ENCODE results near the gene NSMF.
"Not testable (repeated sequence)": the region's sequence is repeated elsewhere in the genome, so short reads cannot be mapped to it uniquely, and the experiment has no call there.

NSMF gene

DNA sequence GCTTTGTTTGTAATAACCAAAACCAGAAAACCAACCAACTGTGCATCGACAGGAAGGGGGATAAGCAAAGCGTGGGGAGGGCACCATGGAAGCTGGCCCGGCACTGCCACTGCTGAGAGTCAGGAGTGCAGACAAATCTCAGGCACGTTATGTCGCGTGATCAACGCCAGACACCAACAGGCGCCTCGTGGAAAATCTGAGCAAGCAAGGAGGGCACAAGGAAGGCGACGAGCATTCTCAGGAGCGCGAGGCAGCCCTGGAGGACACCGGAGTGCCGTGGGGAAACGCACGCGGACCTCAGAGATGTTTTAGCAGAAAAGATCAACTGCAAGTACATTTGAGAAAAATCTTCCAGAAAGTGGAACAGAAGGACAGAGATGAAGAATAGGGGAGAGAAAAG, 15.1 kb upstream of the NSMF start:
- H3K27ac ChIP-seq (ENCODE audit: low read length), result no peak overlapping the region
- H3K4me2 ChIP-seq (ENCODE audit: low read length), result no peak overlapping the region
- no peaks in the 10 kb centered on the region for H3K27me3 ChIP-seq (ENCODE audit: low read depth, low read length)
- no peak for TF ChIP-seq EZH2phosphoT487 (IDR thresholded peaks at IDR 0.05; ENCODE audit: low read depth)
- TF ChIP-seq, protein P1, sequence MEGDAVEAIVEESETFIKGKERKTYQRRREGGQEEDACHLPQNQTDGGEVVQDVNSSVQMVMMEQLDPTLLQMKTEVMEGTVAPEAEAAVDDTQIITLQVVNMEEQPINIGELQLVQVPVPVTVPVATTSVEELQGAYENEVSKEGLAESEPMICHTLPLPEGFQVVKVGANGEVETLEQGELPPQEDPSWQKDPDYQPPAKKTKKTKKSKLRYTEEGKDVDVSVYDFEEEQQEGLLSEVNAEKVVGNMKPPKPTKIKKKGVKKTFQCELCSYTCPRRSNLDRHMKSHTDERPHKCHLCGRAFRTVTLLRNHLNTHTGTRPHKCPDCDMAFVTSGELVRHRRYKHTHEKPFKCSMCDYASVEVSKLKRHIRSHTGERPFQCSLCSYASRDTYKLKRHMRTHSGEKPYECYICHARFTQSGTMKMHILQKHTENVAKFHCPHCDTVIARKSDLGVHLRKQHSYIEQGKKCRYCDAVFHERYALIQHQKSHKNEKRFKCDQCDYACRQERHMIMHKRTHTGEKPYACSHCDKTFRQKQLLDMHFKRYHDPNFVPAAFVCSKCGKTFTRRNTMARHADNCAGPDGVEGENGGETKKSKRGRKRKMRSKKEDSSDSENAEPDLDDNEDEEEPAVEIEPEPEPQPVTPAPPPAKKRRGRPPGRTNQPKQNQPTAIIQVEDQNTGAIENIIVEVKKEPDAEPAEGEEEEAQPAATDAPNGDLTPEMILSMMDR (IDR thresholded peaks at IDR 0.05; ENCODE audit: low read depth, low read length), result no peak
- no peaks in the 10 kb centered on the region for H3K36me3 ChIP-seq (replicated peaks; ENCODE audit: low read depth, low read length)
- H3K4me1 ChIP-seq (ENCODE audit: low read length), result no peaks in the 10 kb centered on the region
- H3K9me3 ChIP-seq (ENCODE audit: insufficient read depth, low read length), result no peaks in the 10 kb centered on the region; the same call in 1 of the 2 replicates
- H4K20me1 ChIP-seq (ENCODE audit: insufficient read depth, low read length), result no peaks in the 10 kb centered on the region
- no peak overlapping the region for H3K9ac ChIP-seq (ENCODE audit: low read length)
- H2AFZ ChIP-seq (ENCODE audit: low read depth, low read length), result no peak overlapping the region
- no peak overlapping the region for H3K4me3 ChIP-seq (ENCODE audit: low read length)
- H3K79me2 ChIP-seq (ENCODE audit: low read length), result no peaks in the 10 kb centered on the region

DNA sequence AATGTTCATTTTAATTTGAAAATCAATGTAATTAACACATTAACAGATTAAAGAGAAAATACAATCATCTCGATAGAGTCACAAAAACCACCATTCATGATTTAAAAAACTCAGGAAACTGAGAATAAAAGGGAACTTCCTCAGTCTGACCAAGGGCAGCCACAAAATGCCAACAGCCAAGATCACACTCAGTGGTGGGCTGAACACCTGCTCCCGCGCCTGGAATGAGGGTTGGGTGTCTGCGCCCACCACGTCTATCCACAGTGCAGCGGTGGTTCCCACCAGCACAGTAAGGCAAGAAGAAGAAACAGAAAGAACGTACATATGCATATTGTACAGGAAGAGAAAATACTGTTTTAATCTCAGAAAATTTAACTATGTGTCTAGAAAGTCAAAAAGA, 11.7 kb upstream of the NSMF start:
- H3K36me3 ChIP-seq (replicated peaks; ENCODE audit: low read depth, low read length), result no peaks in the 10 kb centered on the region
- no peaks in the 10 kb centered on the region for H3K4me1 ChIP-seq (ENCODE audit: low read length)
- H3K27me3 ChIP-seq (ENCODE audit: low read depth, low read length), result no peaks in the 10 kb centered on the region
- no peak overlapping the region for H2AFZ ChIP-seq (ENCODE audit: low read depth, low read length)
- no peaks in the 10 kb centered on the region for H3K9me3 ChIP-seq (ENCODE audit: insufficient read depth, low read length)
- H3K4me2 ChIP-seq (ENCODE audit: low read length), result no peak overlapping the region
- no peak overlapping the region for H3K9ac ChIP-seq (ENCODE audit: low read length)
- H3K27ac ChIP-seq (ENCODE audit: low read length), result no peak overlapping the region
- no peaks in the 10 kb centered on the region for H4K20me1 ChIP-seq (ENCODE audit: insufficient read depth, low read length)
- H3K4me3 ChIP-seq (ENCODE audit: low read length), result no peak overlapping the region
- H3K79me2 ChIP-seq (ENCODE audit: low read length), result no peaks in the 10 kb centered on the region
- TF ChIP-seq, protein P1 (IDR thresholded peaks at IDR 0.05; ENCODE audit: low read depth, low read length), result no peak
- TF ChIP-seq EZH2phosphoT487 (IDR thresholded peaks at IDR 0.05; ENCODE audit: low read depth), result no peak

DNA sequence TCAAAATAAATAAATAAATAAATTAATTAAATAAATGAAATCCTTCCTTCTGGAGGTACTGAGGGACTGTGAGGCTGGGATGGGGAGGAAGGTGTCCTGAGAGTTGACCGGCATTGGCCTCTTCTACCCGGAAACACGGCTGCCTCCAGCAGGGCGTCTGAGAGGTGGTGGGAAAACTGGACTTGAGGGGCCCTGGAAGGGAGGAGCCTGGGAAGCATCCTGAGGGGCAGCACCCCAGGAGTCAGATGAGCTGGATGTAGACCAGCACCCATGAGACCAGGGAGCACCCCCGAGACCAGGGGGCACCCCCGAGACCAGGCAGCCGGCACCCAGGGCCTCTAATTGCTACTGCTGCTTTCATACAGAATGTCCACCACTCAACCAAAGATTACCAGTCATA, 8.8 kb upstream of the NSMF start:
- H3K27me3 ChIP-seq (ENCODE audit: low read depth, low read length), result no peaks in the 10 kb centered on the region
- no peak for TF ChIP-seq EZH2phosphoT487 (IDR thresholded peaks at IDR 0.05; ENCODE audit: low read depth)
- TF ChIP-seq, protein P1 (IDR thresholded peaks at IDR 0.05; ENCODE audit: low read depth, low read length), result no peak
- H3K79me2 ChIP-seq (ENCODE audit: low read length), result no peaks in the 10 kb centered on the region

DNA sequence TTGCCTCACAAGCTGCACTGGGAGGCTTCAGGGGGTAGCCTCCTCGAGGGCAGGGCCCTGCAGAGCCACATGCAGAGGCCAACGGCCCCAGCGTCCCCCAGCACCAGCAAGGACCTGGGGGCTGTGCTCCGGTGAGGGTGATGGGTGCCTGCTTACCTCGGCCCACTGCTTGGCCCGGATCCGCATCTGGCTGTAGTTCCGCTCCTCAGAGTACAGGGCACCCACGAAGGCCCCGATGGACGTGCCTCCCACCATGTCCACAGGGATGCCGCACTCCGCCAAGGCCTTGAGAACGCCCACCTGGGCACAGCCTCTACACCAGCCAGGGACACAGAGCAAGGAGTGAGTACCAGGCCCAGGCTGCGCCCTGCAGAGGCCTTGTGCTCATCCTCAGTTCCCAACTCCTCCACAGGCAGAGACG, 8.0 kb upstream of the NSMF start:
- Histone ChIP-seq H3K27ac (ENCODE audit: low read length) (no peak overlapping the region), H2AFZ (ENCODE audit: low read depth, low read length) (no peak overlapping the region), H3K4me2 (ENCODE audit: low read length) (no peak overlapping the region), H3K79me2 (ENCODE audit: low read length) (no peaks in the 10 kb centered on the region), H3K4me3 (ENCODE audit: low read length) (no peak overlapping the region), H3K4me1 (ENCODE audit: low read length) (peaks cover 7% of the 10 kb centered on the region; the same call in 1 of the 2 replicates), H4K20me1 (ENCODE audit: insufficient read depth, low read length) (no peaks in the 10 kb centered on the region), H3K36me3 (replicated peaks; ENCODE audit: low read depth, low read length) (no peaks in the 10 kb centered on the region), H3K27me3 (ENCODE audit: low read depth, low read length) (no peaks in the 10 kb centered on the region), H3K9me3 (ENCODE audit: insufficient read depth, low read length) (no peaks in the 10 kb centered on the region), H3K9ac (ENCODE audit: low read length) (no peak overlapping the region)
- no peak for TF ChIP-seq EZH2phosphoT487 (IDR thresholded peaks at IDR 0.05; ENCODE audit: low read depth)
- TF ChIP-seq, protein P1 (IDR thresholded peaks at IDR 0.05; ENCODE audit: low read depth, low read length), result no peak

More for the DNA sequence above, 8.8 kb upstream of the NSMF start:
- H3K4me3 ChIP-seq (ENCODE audit: low read length), result no peak overlapping the region
- no peaks in the 10 kb centered on the region for H3K9me3 ChIP-seq (ENCODE audit: insufficient read depth, low read length)
- no peak overlapping the region for H3K4me2 ChIP-seq (ENCODE audit: low read length)
- H2AFZ ChIP-seq (ENCODE audit: low read depth, low read length), result no peak overlapping the region
- no peaks in the 10 kb centered on the region for H3K36me3 ChIP-seq (replicated peaks; ENCODE audit: low read depth, low read length)
- no peaks in the 10 kb centered on the region for H4K20me1 ChIP-seq (ENCODE audit: insufficient read depth, low read length)
- no peak overlapping the region for H3K9ac ChIP-seq (ENCODE audit: low read length)
- no peak overlapping the region for H3K27ac ChIP-seq (ENCODE audit: low read length)
- no peaks in the 10 kb centered on the region for H3K4me1 ChIP-seq (ENCODE audit: low read length)

DNA sequence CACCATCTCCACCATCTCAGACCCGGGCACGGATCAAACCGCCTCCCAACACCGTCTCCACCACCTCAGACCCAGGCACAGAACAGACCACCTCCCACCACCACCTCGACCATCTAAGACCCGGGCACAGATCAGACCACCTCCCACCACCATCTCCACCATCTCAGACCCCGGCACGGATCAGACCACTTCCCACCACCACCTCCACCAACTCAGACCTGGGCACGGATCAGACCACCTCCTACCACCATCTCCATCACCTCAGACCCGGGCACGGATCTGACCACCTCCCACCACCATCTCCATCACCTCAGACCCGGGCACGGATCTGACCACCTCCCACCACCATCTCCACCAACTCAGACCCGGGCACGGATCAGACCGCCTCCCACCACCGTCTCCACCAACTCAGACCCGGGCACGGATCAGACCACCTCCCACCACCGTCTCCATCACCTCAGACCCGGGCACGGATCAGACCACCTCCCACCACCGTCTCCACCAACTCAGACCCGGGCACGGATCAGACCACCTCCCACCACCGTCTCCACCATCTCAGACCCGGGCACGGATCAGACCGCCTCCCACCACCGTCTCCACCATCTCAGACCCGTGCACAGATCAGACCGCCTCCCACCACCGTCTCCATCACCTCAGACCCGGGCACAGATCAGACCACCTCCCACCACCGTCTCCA, 7.4 kb upstream of the NSMF start:
- not testable (repeated sequence) for H3K27me3 ChIP-seq (ENCODE audit: low read depth, low read length); H3K4me1 ChIP-seq (ENCODE audit: low read length); H3K27ac ChIP-seq (ENCODE audit: low read length); H3K4me3 ChIP-seq (ENCODE audit: low read length); H3K9ac ChIP-seq (ENCODE audit: low read length); H4K20me1 ChIP-seq (ENCODE audit: insufficient read depth, low read length); H3K36me3 ChIP-seq (replicated peaks; ENCODE audit: low read depth, low read length); H3K4me2 ChIP-seq (ENCODE audit: low read length); H3K79me2 ChIP-seq (ENCODE audit: low read length); H2AFZ ChIP-seq (ENCODE audit: low read depth, low read length); H3K9me3 ChIP-seq (ENCODE audit: insufficient read depth, low read length)
